ENCODE data around the gene ANKLE1.

The ANKLE1 gene

GRCh38 chr19:17275441-17276175, 6.1 kb upstream of the ANKLE1 start:
- H3K36me3 ChIP-seq (ENCODE audit: control insufficient read depth, insufficient read depth, low read length) = peaks cover 32% of the 10 kb centered on the region
- H3K27ac ChIP-seq (ENCODE audit: low read depth, low read length) = no peak overlapping the region

GRCh38 chr19:17279436-17279835, 2.3 kb upstream of the ANKLE1 start:
- Histone ChIP-seq H3K27me3 (ENCODE audit: control insufficient read depth, insufficient read depth, low read length) (peaks cover 9% of the 10 kb centered on the region), H3K27ac (ENCODE audit: low read depth, low read length) (no peak overlapping the region), H3K9ac (ENCODE audit: low read length) (no peak overlapping the region), H3K4me1 (ENCODE audit: control insufficient read depth, insufficient read depth, low read length) (no peaks in the 10 kb centered on the region), H3K4me3 (ENCODE audit: low read length) (no peak overlapping the region), H3K36me3 (ENCODE audit: control insufficient read depth, insufficient read depth, low read length) (peaks cover 13% of the 10 kb centered on the region)

More at GRCh38 chr19:17275441-17276175, 6.1 kb upstream of the ANKLE1 start:
- no peaks in the 10 kb centered on the region for H3K4me1 ChIP-seq (ENCODE audit: control insufficient read depth, insufficient read depth, low read length)
- H3K4me3 ChIP-seq (ENCODE audit: low read length) = no peak overlapping the region
- no peak overlapping the region for H3K9ac ChIP-seq (ENCODE audit: low read length)
- H3K27me3 ChIP-seq (ENCODE audit: control insufficient read depth, insufficient read depth, low read length) = no peaks in the 10 kb centered on the region

- no peak overlapping the region for H3K27ac ChIP-seq (ENCODE audit: low read depth, low read length)
- H3K4me3 ChIP-seq (ENCODE audit: low read length) = peak overlapping the region; percentile 65
- no peaks in the 10 kb centered on the region for H3K36me3 ChIP-seq (ENCODE audit: control insufficient read depth, insufficient read depth, low read length)
- H3K9ac ChIP-seq (ENCODE audit: low read length) = no peak overlapping the region
- peaks cover 9% of the 10 kb centered on the region for H3K27me3 ChIP-seq (ENCODE audit: control insufficient read depth, insufficient read depth, low read length)
- H3K4me1 ChIP-seq (ENCODE audit: control insufficient read depth, insufficient read depth, low read length) = no peaks in the 10 kb centered on the region
These were observed 906 bp downstream of the ANKLE1 start for GRCh38 chr19:17282488-17283125.

GRCh38 chr19:17283504-17283996, 1.8 kb downstream of the ANKLE1 start:
- H3K4me3 ChIP-seq (ENCODE audit: low read length) = no peak overlapping the region
- H3K27ac ChIP-seq (ENCODE audit: low read depth, low read length) = no peak overlapping the region
- H3K36me3 ChIP-seq (ENCODE audit: control insufficient read depth, insufficient read depth, low read length) = no peaks in the 10 kb centered on the region
- peaks cover 9% of the 10 kb centered on the region for H3K27me3 ChIP-seq (ENCODE audit: control insufficient read depth, insufficient read depth, low read length)
- H3K9ac ChIP-seq (ENCODE audit: low read length) = no peak overlapping the region
- no peaks in the 10 kb centered on the region for H3K4me1 ChIP-seq (ENCODE audit: control insufficient read depth, insufficient read depth, low read length)

- H3K36me3 ChIP-seq (ENCODE audit: control insufficient read depth, insufficient read depth, low read length) = no peaks in the 10 kb centered on the region
- H3K9ac ChIP-seq (ENCODE audit: low read length) = no peak overlapping the region
- H3K27me3 ChIP-seq (ENCODE audit: control insufficient read depth, insufficient read depth, low read length) = peaks cover 9% of the 10 kb centered on the region
- no peaks in the 10 kb centered on the region for H3K4me1 ChIP-seq (ENCODE audit: control insufficient read depth, insufficient read depth, low read length)
- H3K4me3 ChIP-seq (ENCODE audit: low read length) = no peak overlapping the region
- no peak overlapping the region for H3K27ac ChIP-seq (ENCODE audit: low read depth, low read length)
These were observed 3.9 kb downstream of the ANKLE1 start for GRCh38 chr19:17285415-17286135.

- Histone ChIP-seq H3K27me3 (ENCODE audit: control insufficient read depth, insufficient read depth, low read length) (peaks cover 7% of the 10 kb centered on the region), H3K9ac (ENCODE audit: low read length) (no peak overlapping the region), H3K4me1 (ENCODE audit: control insufficient read depth, insufficient read depth, low read length) (no peaks in the 10 kb centered on the region), H3K36me3 (ENCODE audit: control insufficient read depth, insufficient read depth, low read length) (no peaks in the 10 kb centered on the region), H3K4me3 (ENCODE audit: low read length) (no peak overlapping the region), H3K27ac (ENCODE audit: low read depth, low read length) (no peak overlapping the region)
These were observed 4.6 kb downstream of the ANKLE1 start for GRCh38 chr19:17286263-17286662.

GRCh38 chr19:17286752-17287151, 5.1 kb downstream of the ANKLE1 start:
- Histone ChIP-seq H3K9ac (ENCODE audit: low read length) (no peak overlapping the region), H3K27me3 (ENCODE audit: control insufficient read depth, insufficient read depth, low read length) (peaks cover 7% of the 10 kb centered on the region), H3K4me3 (ENCODE audit: low read length) (no peak overlapping the region), H3K27ac (ENCODE audit: low read depth, low read length) (no peak overlapping the region), H3K4me1 (ENCODE audit: control insufficient read depth, insufficient read depth, low read length) (no peaks in the 10 kb centered on the region), H3K36me3 (ENCODE audit: control insufficient read depth, insufficient read depth, low read length) (no peaks in the 10 kb centered on the region)

GRCh38 chr19:17289489-17289888, 7.8 kb downstream of the ANKLE1 start:
- Histone ChIP-seq H3K36me3 (ENCODE audit: control insufficient read depth, insufficient read depth, low read length) (no peaks in the 10 kb centered on the region), H3K4me3 (ENCODE audit: low read length) (no peak overlapping the region), H3K4me1 (ENCODE audit: control insufficient read depth, insufficient read depth, low read length) (no peaks in the 10 kb centered on the region), H3K9ac (ENCODE audit: low read length) (no peak overlapping the region), H3K27ac (ENCODE audit: low read depth, low read length) (no peak overlapping the region), H3K27me3 (ENCODE audit: control insufficient read depth, insufficient read depth, low read length) (no peaks in the 10 kb centered on the region)

GRCh38 chr19:17292301-17293074, 10.8 kb downstream of the ANKLE1 start:
- no peaks in the 10 kb centered on the region for H3K4me1 ChIP-seq (ENCODE audit: control insufficient read depth, insufficient read depth, low read length)
- no peak overlapping the region for H3K9ac ChIP-seq (ENCODE audit: low read length)
- H3K36me3 ChIP-seq (ENCODE audit: control insufficient read depth, insufficient read depth, low read length) = no peaks in the 10 kb centered on the region
- no peaks in the 10 kb centered on the region for H3K27me3 ChIP-seq (ENCODE audit: control insufficient read depth, insufficient read depth, low read length)
- H3K27ac ChIP-seq (ENCODE audit: low read depth, low read length) = peak overlapping the region; percentile 66
- peak overlapping the region; percentile 78 for H3K4me3 ChIP-seq (ENCODE audit: low read length)

- Histone ChIP-seq H3K4me1 (ENCODE audit: control insufficient read depth, insufficient read depth, low read length) (no peaks in the 10 kb centered on the region), H3K4me3 (ENCODE audit: low read length) (no peak overlapping the region), H3K27me3 (ENCODE audit: control insufficient read depth, insufficient read depth, low read length) (no peaks in the 10 kb centered on the region), H3K36me3 (ENCODE audit: control insufficient read depth, insufficient read depth, low read length) (no peaks in the 10 kb centered on the region), H3K9ac (ENCODE audit: low read length) (no peak overlapping the region), H3K27ac (ENCODE audit: low read depth, low read length) (no peak overlapping the region)
These were observed 11.9 kb downstream of the ANKLE1 start for GRCh38 chr19:17293605-17294004.

- Histone ChIP-seq H3K27me3 (ENCODE audit: control insufficient read depth, insufficient read depth, low read length) (no peaks in the 10 kb centered on the region), H3K4me3 (ENCODE audit: low read length) (no peak overlapping the region), H3K4me1 (ENCODE audit: control insufficient read depth, insufficient read depth, low read length) (no peaks in the 10 kb centered on the region), H3K9ac (ENCODE audit: low read length) (no peak overlapping the region), H3K27ac (ENCODE audit: low read depth, low read length) (no peak overlapping the region), H3K36me3 (ENCODE audit: control insufficient read depth, insufficient read depth, low read length) (no peaks in the 10 kb centered on the region)
These were observed 12.6 kb downstream of the ANKLE1 start for GRCh38 chr19:17294051-17294891.
